GM06990 (cell line): Measurements from ENCODE around the gene SSU72.

Experiments
- DNase-seq: peaks from one replicate; pipeline ENCODE4 v3.0.0-alpha.2; 2011; ENCODE audit not compliant: insufficient read length; ENCODE audit errors: extremely low read depth
- H3K27me3 ChIP-seq: replicated peaks from 2 replicates; pipeline ENCODE4 v1.6.0; 2011; ENCODE audit warnings: low read length; ENCODE audit not compliant: control insufficient read depth, insufficient read depth
- H3K36me3 ChIP-seq: 2 replicates; pipeline ENCODE4 v1.5.1; 2011; ENCODE audit warnings: low read length; ENCODE audit not compliant: control insufficient read depth, insufficient read depth
- H3K4me3 ChIP-seq: replicated peaks from 2 replicates; pipeline ENCODE4 v1.5.1; 2011; ENCODE audit warnings: low read depth, mild to moderate bottlenecking, control low read depth, low read length
- CTCF ChIP-seq: IDR thresholded peaks from 2 replicates; pipeline ENCODE4 v1.5.1; 2011; ENCODE audit warnings: low read length, control low read depth, mild to moderate bottlenecking, inconsistent platforms; ENCODE audit not compliant: insufficient read depth, poor library complexity, severe bottlenecking

SSU72 gene

GRCh38 chr1:1583347-1584010 lies 8.8 kb upstream of the SSU72 start:
- no peak overlapping the region for H3K4me3 ChIP-seq
- no peaks in the 10 kb centered on the region for H3K27me3 ChIP-seq
- no peak for TF ChIP-seq CTCF
- no peaks in the 10 kb centered on the region for H3K36me3 ChIP-seq
- no peak for DNase-seq

GRCh38 chr1:1582585-1583346 lies 8.1 kb upstream of the SSU72 start:
- DNase-seq = no peak

GRCh38 chr1:1578371-1578940 lies 3.8 kb upstream of the SSU72 start:
- DNase-seq = no peak
- no peaks in the 10 kb centered on the region for H3K27me3 ChIP-seq

More at GRCh38 chr1:1582585-1583346, 8.1 kb upstream of the SSU72 start:
- no peak for TF ChIP-seq CTCF
- H3K27me3 ChIP-seq = no peaks in the 10 kb centered on the region
- H3K4me3 ChIP-seq = no peak overlapping the region
- no peaks in the 10 kb centered on the region for H3K36me3 ChIP-seq

GRCh38 chr1:1577367-1578011 lies 2.8 kb upstream of the SSU72 start:
- no peaks in the 10 kb centered on the region for H3K27me3 ChIP-seq

More at GRCh38 chr1:1578371-1578940, 3.8 kb upstream of the SSU72 start:
- H3K36me3 ChIP-seq = no peaks in the 10 kb centered on the region
- no peak overlapping the region for H3K4me3 ChIP-seq
- TF ChIP-seq CTCF = no peak

More at GRCh38 chr1:1577367-1578011, 2.8 kb upstream of the SSU72 start:
- Histone ChIP-seq H3K4me3 (no peak overlapping the region), H3K36me3 (no peaks in the 10 kb centered on the region)
- no peak for DNase-seq
- TF ChIP-seq CTCF = no peak
